Transverse colon (tissue), 4 donors: ENCODE results near the gene PTCHD4.

Experiments
- EP300 ChIP-seq: sonication (generic); formaldehyde crosslinking; IDR thresholded peaks from one replicate; pipeline ENCODE4 v1.6.1; 2017; ENCODE audit warnings: antibody characterized with exemption, low read depth
- POLR2A ChIP-seq: fragments of 450-650 bp; IDR thresholded peaks from one replicate; pipeline ENCODE4 v1.6.1; 2016; ENCODE audit warnings: antibody characterized with exemption, mild to moderate bottlenecking, moderate library complexity
- POLR2AphosphoS5 ChIP-seq, 3 donors: sonication (generic); formaldehyde crosslinking; IDR thresholded peaks; one replicate each; pipeline ENCODE4 v1.6.1; 2016; ENCODE audit warnings: antibody characterized with exemption in 3 of 3
- TF ChIP-seq, protein P1 (sequence below), 5 experiments: fragments of 200-600 bp in 3 of 5; fragments of 450-650 bp in 2 of 5; sonication (generic) in 3 of 5; IDR thresholded peaks; 1 replicate in 2 of 5; 2 replicates in 3 of 5; pipeline ENCODE4 v1.5.1; 2016 to 2017; ENCODE audit warnings: antibody characterized with exemption in 5 of 5, inconsistent platforms in 3 of 5, mild to moderate bottlenecking in 2 of 5, moderate library complexity in 1 of 5

GRCh38 chr6:48141975-48142374 lies 31.0 kb upstream of the PTCHD4 start:
- TF ChIP-seq POLR2A, result no peak
- TF ChIP-seq, protein P1, sequence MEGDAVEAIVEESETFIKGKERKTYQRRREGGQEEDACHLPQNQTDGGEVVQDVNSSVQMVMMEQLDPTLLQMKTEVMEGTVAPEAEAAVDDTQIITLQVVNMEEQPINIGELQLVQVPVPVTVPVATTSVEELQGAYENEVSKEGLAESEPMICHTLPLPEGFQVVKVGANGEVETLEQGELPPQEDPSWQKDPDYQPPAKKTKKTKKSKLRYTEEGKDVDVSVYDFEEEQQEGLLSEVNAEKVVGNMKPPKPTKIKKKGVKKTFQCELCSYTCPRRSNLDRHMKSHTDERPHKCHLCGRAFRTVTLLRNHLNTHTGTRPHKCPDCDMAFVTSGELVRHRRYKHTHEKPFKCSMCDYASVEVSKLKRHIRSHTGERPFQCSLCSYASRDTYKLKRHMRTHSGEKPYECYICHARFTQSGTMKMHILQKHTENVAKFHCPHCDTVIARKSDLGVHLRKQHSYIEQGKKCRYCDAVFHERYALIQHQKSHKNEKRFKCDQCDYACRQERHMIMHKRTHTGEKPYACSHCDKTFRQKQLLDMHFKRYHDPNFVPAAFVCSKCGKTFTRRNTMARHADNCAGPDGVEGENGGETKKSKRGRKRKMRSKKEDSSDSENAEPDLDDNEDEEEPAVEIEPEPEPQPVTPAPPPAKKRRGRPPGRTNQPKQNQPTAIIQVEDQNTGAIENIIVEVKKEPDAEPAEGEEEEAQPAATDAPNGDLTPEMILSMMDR (IDR thresholded peaks at IDR 0.05), result no peak
- no peak for TF ChIP-seq POLR2AphosphoS5 (IDR thresholded peaks at IDR 0.05)
- TF ChIP-seq EP300, result no peak
